H1 (cell line): Measurements from ENCODE around the gene LAMA4. TPM values are rescaled to one million over a fixed set of nuclear protein-coding genes. Genes with fewer than 3 reads are reported as not detected.

Experiments used
- CTCF ChIA-PET: fragments of 300-600 bp; sonication (Branson Sonifier 250); formaldehyde crosslinking; loops from one replicate; lab custom pipeline; 2021; ENCODE audit not compliant: partially characterized antibody; lab: Charles Lee
- POLR2A ChIA-PET: fragments of 300-600 bp; sonication (Branson Sonifier 250); formaldehyde crosslinking; loops from one replicate; lab custom pipeline; 2021; ENCODE audit warnings: inconsistent platforms; ENCODE audit not compliant: partially characterized antibody; lab: Charles Lee
- DNase-seq, 2 experiments: peaks; one replicate each; pipeline versions ENCODE4 v3.0.0 to v3.0.0-alpha.2; 2010 to 2022; ENCODE audit warnings: low spot score in 2 of 2, low read depth in 1 of 2, mixed read lengths in 1 of 2
- FAIRE-seq: peaks from 2 replicates; lab custom pipeline; 2011; peaks lifted over from hg19 to GRCh38; lab: Jason Lieb, UNC
- H2AFZ ChIP-seq: 2 replicates; pipeline ENCODE4 v1.8.1; 2012; ENCODE audit warnings: low read length, inconsistent platforms
- H2AK5ac ChIP-seq: 2 replicates; pipeline ENCODE4 v1.6.1; 2013; ENCODE audit warnings: low read depth, low read length
- H2BK120ac ChIP-seq: replicated peaks from 2 replicates; pipeline ENCODE3; 2013; ENCODE audit warnings: low read depth, low read length, inconsistent platforms
- H2BK12ac ChIP-seq: 2 replicates; pipeline ENCODE4 v1.6.1; 2013; ENCODE audit warnings: low read depth, low read length
- H2BK15ac ChIP-seq: 2 replicates; pipeline ENCODE4 v1.6.1; 2013; ENCODE audit warnings: low read length
- H2BK20ac ChIP-seq: 2 replicates; pipeline ENCODE4 v1.6.1; 2013; ENCODE audit warnings: low read length
- H2BK5ac ChIP-seq: 2 replicates; pipeline ENCODE4 v1.6.1; 2013; ENCODE audit warnings: low read depth, low read length
- H3K14ac ChIP-seq: 2 replicates; pipeline ENCODE4 v1.6.1; 2013; ENCODE audit warnings: inconsistent platforms; ENCODE audit not compliant: insufficient read length
- H3K18ac ChIP-seq: 2 replicates; pipeline ENCODE4 v1.6.1; 2013; ENCODE audit warnings: low read length; ENCODE audit errors: extremely low read depth
- H3K23ac ChIP-seq: 2 replicates; pipeline ENCODE4 v1.6.1; 2013; ENCODE audit warnings: inconsistent platforms; ENCODE audit not compliant: insufficient read length
- H3K23me2 ChIP-seq: 2 replicates; pipeline ENCODE4 v1.6.1; 2013; ENCODE audit warnings: low read depth, low read length
- H3K27ac ChIP-seq: 2 replicates; pipeline ENCODE4 v1.6.1; 2011; ENCODE audit warnings: low read depth, low read length, inconsistent platforms
- H3K27me3 ChIP-seq, 4 experiments: replicated peaks in 1 of 4; 1 replicate in 1 of 4; 2 replicates in 3 of 4; pipeline versions ENCODE4 v1.6.1 to v1.8.1; 2011 to 2013; ENCODE audit warnings: low read length in 3 of 4, mild to moderate bottlenecking in 3 of 4, inconsistent platforms in 2 of 4, mixed read lengths in 2 of 4, moderate library complexity in 1 of 4; ENCODE audit not compliant: control insufficient read depth in 3 of 4, insufficient read depth in 3 of 4; ENCODE audit errors: extremely low read depth in 1 of 4
- H3K36me3 ChIP-seq, 4 experiments: 2 replicates each; pipeline versions ENCODE4 v1.6.1 to v1.8.1; 2011 to 2013; ENCODE audit warnings: mild to moderate bottlenecking in 4 of 4, low read length in 3 of 4, moderate library complexity in 2 of 4, control low read depth in 1 of 4, inconsistent platforms in 1 of 4; ENCODE audit not compliant: insufficient read depth in 4 of 4, control insufficient read depth in 2 of 4
- H3K4ac ChIP-seq: replicated peaks from 2 replicates; pipeline ENCODE3; 2013; ENCODE audit warnings: low read length, low read depth, mixed read lengths, inconsistent platforms; ENCODE audit not compliant: insufficient read length
- H3K4me1 ChIP-seq, 4 experiments: replicated peaks in 1 of 4; 1 replicate in 1 of 4; 2 replicates in 3 of 4; pipeline versions ENCODE4 v1.6.1 to v1.8.1; 2011 to 2013; ENCODE audit warnings: low read length in 3 of 4, inconsistent platforms in 2 of 4, mixed read lengths in 1 of 4; ENCODE audit not compliant: insufficient read depth in 4 of 4, control insufficient read depth in 3 of 4
- H3K4me2 ChIP-seq, 2 experiments: 2 replicates each; pipeline versions ENCODE4 v1.6.1 to v1.8.1; 2011 to 2013; ENCODE audit warnings: low read depth in 2 of 2, low read length in 2 of 2, control low read depth in 1 of 2, inconsistent platforms in 1 of 2, mild to moderate bottlenecking in 1 of 2; ENCODE audit not compliant: insufficient read depth in 1 of 2
- H3K4me3 ChIP-seq, 4 experiments: fragments of 200-600, 300-600 bp in 1 of 4; sonication (generic), shearing (Covaris generic), sonication (Bioruptor Twin) in 1 of 4; 2 replicates each; pipeline versions ENCODE4 v1.5.1 to v1.8.1; 2011 to 2016; ENCODE audit warnings: low read length in 4 of 4, low read depth in 3 of 4, control low read depth in 2 of 4, inconsistent platforms in 2 of 4, mild to moderate bottlenecking in 2 of 4, mixed read lengths in 1 of 4, moderate library complexity in 1 of 4; ENCODE audit not compliant: insufficient read depth in 2 of 4; ENCODE audit errors: extremely low read depth in 1 of 4
- H3K56ac ChIP-seq: replicated peaks from 2 replicates; pipeline ENCODE3; 2013; ENCODE audit warnings: low read depth, mild to moderate bottlenecking, mixed read lengths, low read length, inconsistent platforms; ENCODE audit not compliant: insufficient read length
- H3K79me1 ChIP-seq: 2 replicates; pipeline ENCODE4 v1.6.1; 2013; ENCODE audit warnings: low read depth, low read length, control low read depth
- H3K79me2 ChIP-seq, 2 experiments: 2 replicates each; pipeline versions ENCODE4 v1.6.1 to v1.8.1; 2012 to 2013; ENCODE audit warnings: low read length in 2 of 2, mild to moderate bottlenecking in 2 of 2, inconsistent platforms in 1 of 2; ENCODE audit not compliant: insufficient read depth in 2 of 2, control insufficient read depth in 1 of 2
- H3K9ac ChIP-seq, 4 experiments: replicated peaks in 1 of 4; 1 replicate in 1 of 4; 2 replicates in 3 of 4; pipeline versions ENCODE4 v1.6.1 to v1.8.1; 2011 to 2013; ENCODE audit warnings: low read depth in 3 of 4, low read length in 3 of 4, control low read depth in 2 of 4, mild to moderate bottlenecking in 2 of 4, moderate library complexity in 2 of 4, inconsistent platforms in 1 of 4; ENCODE audit errors: extremely low read depth in 1 of 4
- H3K9me3 ChIP-seq, 2 experiments: 2 replicates each; pipeline versions ENCODE4 v1.6.1 to v1.8.1; 2012 to 2013; ENCODE audit warnings: mild to moderate bottlenecking in 2 of 2, moderate library complexity in 2 of 2, control low read depth in 1 of 2, inconsistent platforms in 1 of 2, low read depth in 1 of 2, low read length in 1 of 2, mixed read lengths in 1 of 2; ENCODE audit not compliant: insufficient read depth in 2 of 2
- H4K20me1 ChIP-seq, 2 experiments: replicated peaks in 1 of 2; 2 replicates each; pipeline versions ENCODE3 to v1.8.1; 2011 to 2013; ENCODE audit warnings: inconsistent platforms in 2 of 2, low read length in 2 of 2, mild to moderate bottlenecking in 1 of 2; ENCODE audit not compliant: insufficient read depth in 2 of 2, control insufficient read depth in 1 of 2
- H4K5ac ChIP-seq: 2 replicates; pipeline ENCODE4 v1.6.1; 2013; ENCODE audit warnings: low read length, low read depth, mixed read lengths, inconsistent platforms; ENCODE audit not compliant: insufficient read length
- H4K8ac ChIP-seq: 2 replicates; pipeline ENCODE4 v1.8.0; 2013; ENCODE audit warnings: mild to moderate bottlenecking, moderate library complexity, low read length, inconsistent platforms; ENCODE audit not compliant: insufficient read depth; ENCODE audit errors: extremely low read depth
- H4K91ac ChIP-seq: replicated peaks from 2 replicates; pipeline ENCODE3; 2013; ENCODE audit warnings: low read length, mixed read lengths, inconsistent platforms; ENCODE audit not compliant: insufficient read length
- HDAC2 ChIP-seq, 2 experiments: fragments of 300-600 bp in 1 of 2; sonication (generic) in 1 of 2; IDR thresholded peaks; 2 replicates each; pipeline ENCODE4 v1.6.1; 2011 to 2012; ENCODE audit warnings: low read depth in 2 of 2, low read length in 2 of 2, mild to moderate bottlenecking in 2 of 2, moderate library complexity in 2 of 2, borderline replicate concordance in 1 of 2, inconsistent platforms in 1 of 2
- RAD21 ChIP-seq, 2 experiments: IDR thresholded peaks in 1 of 2; conservative IDR thresholded peaks in 1 of 2; 2 replicates each; pipeline ENCODE4 v1.6.1; 2011; ENCODE audit warnings: low read depth in 2 of 2, low read length in 2 of 2, improper control_type of control experiment in 1 of 2, inconsistent platforms in 1 of 2, mild to moderate bottlenecking in 1 of 2, moderate library complexity in 1 of 2
- WGBS, 2 experiments: shearing (Covaris generic) in 1 of 2; methylation state at CpG; one replicate each; pipeline versions ENCODE4 v1.1.6 to v1.1.7; 2013 to 2015; ENCODE audit warnings: low lambda C conversion rate in 2 of 2, mixed read lengths in 2 of 2, inconsistent platforms in 1 of 2, low coverage in 1 of 2, missing lambda C conversion rate in 1 of 2; ENCODE audit not compliant: insufficient replicate concordance in 2 of 2, insufficient coverage in 1 of 2, insufficient read length in 1 of 2; ENCODE audit errors: extremely low coverage in 1 of 2, missing lambda C conversion rate in 1 of 2; 5-methylcytosine and 5-hydroxymethylcytosine counted together
- polyA plus RNA-seq, 7 experiments: library from polyadenylated mRNA; depleted of rRNA in 3 of 7; stranded (reverse) in 5 of 7; unstranded in 2 of 7; fragments of >200 nt in 5 of 7; fragments of 200-250 nt in 2 of 7; gene quantifications; 1 replicate in 5 of 7; 2 replicates in 1 of 7; 4 replicates in 1 of 7; pipeline versions ENCODE4 v1.2.1 to v1.2.3, GENCODE V29; 2011 to 2013; ENCODE audit warnings: missing spikeins in 2 of 7, mixed read lengths in 2 of 7
- total RNA-seq: library from RNA; stranded (reverse); fragmentation: NEBNext Ultra II Directional; extraction: Animal tissue kit (Norgen Biotek cat#: 25700); gene quantifications from 2 replicates; pipeline ENCODE4 v1.2.1, GENCODE V29; 2021

Gene LAMA4
- total and polyA plus RNA-seq, 2 of the 8 experiments (the other 6 are each of a cell fraction or from before 2014, with no cell fraction given) = 0.95 to 1.5 TPM

DNA sequence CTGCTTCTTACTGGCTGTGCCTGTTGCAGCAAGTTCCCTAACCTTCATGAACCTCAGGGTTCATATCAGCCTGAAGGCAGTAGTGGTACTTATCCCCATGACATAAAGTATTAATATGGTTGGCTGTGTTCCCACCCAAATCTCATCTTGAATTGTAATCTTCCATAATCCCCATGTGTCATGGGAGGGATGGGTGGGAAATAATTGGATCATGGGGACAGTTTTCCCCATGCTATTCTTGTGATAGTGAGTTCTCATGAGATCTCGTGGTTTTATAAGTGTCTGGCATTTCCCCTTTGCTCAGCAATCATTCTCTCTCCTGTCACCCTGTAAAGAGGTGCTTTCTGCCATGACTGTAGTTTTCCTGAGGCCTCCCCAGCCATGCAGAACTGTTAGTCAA is 105.1 kb downstream of the LAMA4 start:
- Histone ChIP-seq H3K23me2 (no peaks in the 10 kb centered on the region), H4K8ac (no peak overlapping the region), H3K23ac (no peak overlapping the region), H3K27me3 (no peaks in the 10 kb centered on the region), H4K91ac (no peak overlapping the region), H2BK15ac (no peak overlapping the region), H3K9ac (no peak overlapping the region), H3K36me3 (no peaks in the 10 kb centered on the region), H3K18ac (no peak overlapping the region), H3K4me1 (no peaks in the 10 kb centered on the region), H4K20me1 (no peaks in the 10 kb centered on the region), H3K4ac (no peak overlapping the region), H3K9me3 (no peaks in the 10 kb centered on the region), H3K4me3 (no peak overlapping the region), H2BK12ac (no peak overlapping the region), H3K79me2 (no peaks in the 10 kb centered on the region), H4K5ac (no peak overlapping the region), H3K56ac (no peak overlapping the region), H2BK5ac (no peak overlapping the region), H3K4me2 (no peak overlapping the region), H3K27ac (no peak overlapping the region), H2AFZ (no peak overlapping the region), H2BK20ac (no peak overlapping the region), H3K79me1 (no peaks in the 10 kb centered on the region), H2BK120ac (no peak overlapping the region), H2AK5ac (no peak overlapping the region), H3K14ac (no peak overlapping the region)
- TF ChIP-seq RAD21 (IDR thresholded peaks at IDR 0.05 in 1 of 2, conservative IDR thresholded peaks at IDR 0.05 in 1 of 2; ENCODE audit: low read depth in 2 of 2, low read length in 2 of 2) (no peak), HDAC2 (IDR thresholded peaks at IDR 0.05; ENCODE audit: borderline replicate concordance in 1 of 2, low read depth in 2 of 2, low read length in 2 of 2) (no peak)
- no peak for DNase-seq
- ChIA-PET POLR2A (no interaction called here), CTCF (interaction anchor here (0.6 kb wide), 1 partner anchor 106 kb away, joined by 3 read pairs; no protein-coding TSS in a partner anchor)
- no peak for FAIRE-seq
- WGBS, 2 experiments = 91% methylated on average over 1 of the region's 1 CpG; no CpG with 5 or more reads in 1 of the 2 experiments
